Right atrium auricular region (tissue), 2 donors: ENCODE results near the gene CFAP141. TPM values are rescaled to one million over a fixed set of nuclear protein-coding genes. Genes with fewer than 3 reads are reported as not detected.
"Not testable (repeated sequence)": the region's sequence is repeated elsewhere in the genome, so short reads cannot be mapped to it uniquely, and the experiment has no call there.

Experiments used
- DNase-seq: peaks from one replicate; pipeline ENCODE4 v3.0.0-alpha.2; 2019; ENCODE audit warnings: low spot score
- H3K27ac ChIP-seq, 2 donors: fragments of 200-600 bp; sonication (generic); 1 replicate in 1 of 2; 2 replicates in 1 of 2; pipeline ENCODE4 v1.5.1; 2016 to 2019
- H3K27me3 ChIP-seq, 2 donors: fragments of 200-600 bp; sonication (generic); one replicate each; pipeline versions ENCODE4 v1.5.1 to v1.6.0; 2017 to 2019
- H3K36me3 ChIP-seq: fragments of 200-600 bp; sonication (generic); one replicate; pipeline ENCODE4 v1.5.1; 2016
- H3K4me1 ChIP-seq, 2 donors: fragments of 200-600 bp; sonication (generic); one replicate each; pipeline versions ENCODE4 v1.5.1 to v1.6.0; 2017 to 2019
- H3K4me3 ChIP-seq, 2 donors: fragments of 200-600 bp; sonication (generic); 1 replicate in 1 of 2; 2 replicates in 1 of 2; pipeline ENCODE4 v1.5.1; 2017 to 2019; ENCODE audit warnings: mild to moderate bottlenecking in 1 of 2, moderate library complexity in 1 of 2
- H3K9me3 ChIP-seq, 2 donors: fragments of 200-600 bp; sonication (generic); one replicate each; pipeline ENCODE4 v1.5.1; 2019
- total RNA-seq, 2 donors: library from RNA; depleted of rRNA; stranded (reverse); fragments of >200 nt; gene quantifications; one replicate each; pipeline ENCODE4 v1.1.0, GENCODE V29; 2016
- TF ChIP-seq, protein P1 (sequence below), 2 donors: fragments of 200-600 bp; sonication (generic); IDR thresholded peaks; one replicate each; pipeline ENCODE4 v1.5.1; 2019; ENCODE audit warnings: antibody characterized with exemption in 2 of 2

The CFAP141 gene
- total RNA-seq, 2 donors from 2014 or later = not detected

DNA sequence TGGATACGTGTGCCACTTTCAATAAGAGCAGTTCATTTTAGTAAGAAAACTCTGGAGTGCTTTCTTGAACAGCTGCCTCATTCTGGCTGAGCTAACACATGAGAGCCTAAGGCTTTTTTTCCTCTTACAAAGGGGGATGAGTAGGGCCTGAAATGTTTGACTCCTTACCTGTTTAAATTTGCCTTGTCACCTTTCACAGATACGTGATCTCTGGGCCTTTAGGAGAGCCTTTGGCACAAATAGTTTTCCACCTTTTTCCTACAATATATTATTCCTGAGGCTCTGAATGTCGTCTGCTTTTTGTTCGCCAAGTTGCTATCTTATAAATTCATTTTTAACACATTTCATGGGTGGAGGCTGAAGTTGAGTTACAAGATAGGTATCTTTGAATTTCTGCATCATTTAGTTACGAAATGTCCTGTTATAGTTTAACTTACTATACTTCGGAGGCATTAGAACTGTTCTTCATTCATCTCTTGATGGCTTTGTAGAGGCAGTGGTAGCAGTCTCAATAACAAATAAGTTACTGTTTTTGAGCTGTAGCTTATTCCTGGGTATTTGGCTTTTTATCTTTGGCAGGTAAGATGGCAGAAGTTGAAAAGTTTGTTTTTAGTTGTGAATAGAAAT lies 31.9 kb upstream of the CFAP141 start:
- Histone ChIP-seq H3K36me3 (peaks cover 80% of the 10 kb centered on the region), H3K4me1 (no peaks in the 10 kb centered on the region), H3K9me3 (no peaks in the 10 kb centered on the region), H3K27ac (no peak overlapping the region), H3K27me3 (no peaks in the 10 kb centered on the region), H3K4me3 (no peak overlapping the region)
- no peak for DNase-seq
- TF ChIP-seq, protein P1, sequence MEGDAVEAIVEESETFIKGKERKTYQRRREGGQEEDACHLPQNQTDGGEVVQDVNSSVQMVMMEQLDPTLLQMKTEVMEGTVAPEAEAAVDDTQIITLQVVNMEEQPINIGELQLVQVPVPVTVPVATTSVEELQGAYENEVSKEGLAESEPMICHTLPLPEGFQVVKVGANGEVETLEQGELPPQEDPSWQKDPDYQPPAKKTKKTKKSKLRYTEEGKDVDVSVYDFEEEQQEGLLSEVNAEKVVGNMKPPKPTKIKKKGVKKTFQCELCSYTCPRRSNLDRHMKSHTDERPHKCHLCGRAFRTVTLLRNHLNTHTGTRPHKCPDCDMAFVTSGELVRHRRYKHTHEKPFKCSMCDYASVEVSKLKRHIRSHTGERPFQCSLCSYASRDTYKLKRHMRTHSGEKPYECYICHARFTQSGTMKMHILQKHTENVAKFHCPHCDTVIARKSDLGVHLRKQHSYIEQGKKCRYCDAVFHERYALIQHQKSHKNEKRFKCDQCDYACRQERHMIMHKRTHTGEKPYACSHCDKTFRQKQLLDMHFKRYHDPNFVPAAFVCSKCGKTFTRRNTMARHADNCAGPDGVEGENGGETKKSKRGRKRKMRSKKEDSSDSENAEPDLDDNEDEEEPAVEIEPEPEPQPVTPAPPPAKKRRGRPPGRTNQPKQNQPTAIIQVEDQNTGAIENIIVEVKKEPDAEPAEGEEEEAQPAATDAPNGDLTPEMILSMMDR (IDR thresholded peaks at IDR 0.05) = no peak

DNA sequence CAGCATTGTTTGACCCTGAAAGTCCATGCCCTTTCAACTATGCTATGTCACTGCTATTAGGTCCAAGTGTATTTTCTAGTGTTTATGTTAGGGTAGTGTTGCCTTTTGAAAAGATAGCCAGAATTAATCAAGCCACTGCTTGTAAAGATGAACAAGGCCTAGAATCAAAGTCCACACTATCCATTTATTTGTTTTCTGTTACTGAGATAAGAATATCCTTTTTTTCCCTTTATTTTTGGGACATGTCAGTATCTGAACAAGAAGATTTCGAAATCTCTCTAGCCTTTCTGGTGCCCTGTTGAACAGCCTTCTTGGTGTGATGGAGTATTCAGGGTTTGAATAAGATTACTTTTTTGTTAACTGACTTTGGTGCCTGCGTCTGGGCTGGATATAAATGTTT lies 31.3 kb upstream of the CFAP141 start:
- H3K36me3 ChIP-seq = peaks cover 81% of the 10 kb centered on the region
- no peak overlapping the region for H3K27ac ChIP-seq
- DNase-seq = no peak
- H3K4me1 ChIP-seq = no peaks in the 10 kb centered on the region
- H3K27me3 ChIP-seq = no peaks in the 10 kb centered on the region
- TF ChIP-seq, protein P1 (IDR thresholded peaks at IDR 0.05) = no peak
- H3K4me3 ChIP-seq = no peak overlapping the region
- H3K9me3 ChIP-seq = no peaks in the 10 kb centered on the region

DNA sequence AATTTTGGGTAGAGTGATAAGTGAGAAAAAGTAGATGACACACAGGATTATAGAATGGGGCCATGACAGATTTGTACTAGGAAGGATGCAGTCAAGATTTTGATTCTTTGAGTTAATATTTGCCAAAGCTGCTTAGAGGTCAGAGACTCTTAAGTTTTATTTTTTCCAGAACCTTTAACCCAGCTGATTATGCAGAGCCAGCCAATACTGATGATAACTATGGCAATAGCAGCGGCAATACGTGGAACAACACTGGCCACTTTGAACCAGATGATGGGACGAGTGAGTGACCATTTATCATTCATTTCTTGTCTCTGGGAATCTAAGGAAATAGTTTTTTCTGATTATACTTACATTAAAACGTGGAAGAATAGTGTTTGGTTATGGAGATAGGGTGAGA lies 30.7 kb upstream of the CFAP141 start:
- TF ChIP-seq, protein P1 (IDR thresholded peaks at IDR 0.05) = no peak
- Histone ChIP-seq H3K9me3 (no peaks in the 10 kb centered on the region), H3K36me3 (peaks cover 83% of the 10 kb centered on the region), H3K4me1 (no peaks in the 10 kb centered on the region), H3K27me3 (no peaks in the 10 kb centered on the region), H3K27ac (no peak overlapping the region), H3K4me3 (no peak overlapping the region)
- no peak for DNase-seq

DNA sequence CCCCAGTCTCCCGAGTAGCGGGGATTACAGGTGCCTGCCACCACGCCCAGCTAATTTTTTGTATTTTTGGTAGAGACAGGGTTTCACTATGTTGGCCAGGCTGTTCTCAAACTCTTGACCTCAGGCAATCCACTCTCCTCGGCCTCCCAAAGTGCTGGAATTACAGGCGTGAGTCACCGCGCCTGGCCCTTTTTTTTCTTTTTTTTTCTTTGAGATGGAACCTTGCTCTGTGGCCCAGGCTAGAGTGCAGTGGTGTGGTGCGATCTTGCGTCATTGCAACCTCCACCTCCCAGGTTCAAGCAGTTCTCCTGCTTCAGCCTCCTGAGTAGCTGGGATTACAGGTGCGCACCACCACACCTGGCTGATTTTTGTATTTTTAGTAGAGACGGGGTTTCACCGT lies 27.0 kb upstream of the CFAP141 start:
- not testable (repeated sequence) for DNase-seq, H3K4me3 ChIP-seq, H3K9me3 ChIP-seq, H3K27me3 ChIP-seq, H3K27ac ChIP-seq, H3K4me1 ChIP-seq
- H3K36me3 ChIP-seq = peaks cover 100% of the 10 kb centered on the region

DNA sequence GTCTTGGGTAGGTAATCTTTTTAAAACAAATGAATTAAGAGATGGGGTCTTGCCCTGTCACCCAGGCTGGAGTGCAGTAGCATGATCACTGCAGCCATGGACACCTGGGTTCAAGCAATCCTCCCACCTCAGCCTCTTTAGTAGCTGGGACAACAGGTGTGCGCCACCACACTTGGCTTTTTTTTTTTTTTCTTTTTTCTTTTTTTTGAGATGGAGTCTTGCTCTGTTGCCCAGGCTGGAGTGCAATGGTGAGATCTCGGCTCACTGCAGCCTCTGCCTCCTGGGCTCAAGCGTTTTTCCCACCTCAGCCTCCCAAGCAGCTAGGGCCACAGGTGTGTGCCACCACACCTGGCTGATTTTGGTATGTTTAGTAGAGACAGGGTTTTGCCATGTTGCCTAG lies 25.0 kb upstream of the CFAP141 start:
- not testable (repeated sequence) for DNase-seq, H3K4me3 ChIP-seq, H3K9me3 ChIP-seq, H3K4me1 ChIP-seq, H3K27me3 ChIP-seq, H3K27ac ChIP-seq
- peaks cover 91% of the 10 kb centered on the region for H3K36me3 ChIP-seq

DNA sequence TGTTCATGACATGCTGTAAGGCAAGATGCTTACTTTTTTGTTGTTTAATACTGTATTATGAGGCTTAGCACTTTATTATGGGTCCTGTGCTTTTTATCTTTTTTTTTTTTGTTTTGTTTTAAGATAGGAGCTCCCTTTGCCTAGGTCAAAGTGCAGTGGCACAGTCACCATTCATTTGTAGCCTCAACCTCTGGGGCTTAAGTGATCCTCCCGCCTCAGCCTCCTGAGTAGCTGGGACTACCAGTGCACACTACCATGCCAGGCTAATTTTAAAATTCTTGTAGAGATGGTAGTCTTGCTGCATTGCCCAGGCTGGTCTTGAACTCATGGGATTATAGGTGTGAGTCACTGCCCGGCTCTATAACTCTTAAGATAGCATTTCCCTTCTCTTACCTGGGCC lies 19.2 kb upstream of the CFAP141 start:
- Histone ChIP-seq H3K9me3 (no peaks in the 10 kb centered on the region), H3K27me3 (no peaks in the 10 kb centered on the region), H3K36me3 (peaks cover 38% of the 10 kb centered on the region), H3K4me1 (peaks cover 0 to 28% of the 10 kb centered on the region in 2 donors), H3K4me3 (no peak overlapping the region), H3K27ac (no peak overlapping the region)
- no peak for DNase-seq
- TF ChIP-seq, protein P1 (IDR thresholded peaks at IDR 0.05) = no peak

DNA sequence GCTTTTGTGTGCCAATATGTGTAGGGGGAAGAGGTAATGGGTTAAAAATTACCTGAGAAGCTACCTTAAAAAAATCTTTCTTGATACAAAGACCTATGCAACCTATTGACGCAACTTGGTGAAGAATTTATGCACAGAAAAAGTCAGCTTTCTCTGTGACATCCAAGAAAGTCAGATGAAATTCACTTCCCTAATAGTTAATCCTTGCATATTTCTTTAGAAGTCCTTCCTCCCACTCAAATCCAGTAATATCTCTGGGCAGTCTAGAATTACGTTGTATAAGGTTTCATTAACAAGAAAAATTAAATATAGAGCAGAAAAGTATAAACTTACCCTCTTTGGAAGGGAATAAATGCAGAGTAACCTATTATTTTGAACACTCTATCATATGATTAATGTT lies 17.5 kb upstream of the CFAP141 start:
- peaks cover 28% of the 10 kb centered on the region for H3K36me3 ChIP-seq
- DNase-seq = no peak
- TF ChIP-seq, protein P1 (IDR thresholded peaks at IDR 0.05) = no peak
- no peak overlapping the region for H3K4me3 ChIP-seq
- peak overlapping the region in 1 of 2 donors; percentile 37 for H3K27ac ChIP-seq
- no peaks in the 10 kb centered on the region for H3K27me3 ChIP-seq
- no peaks in the 10 kb centered on the region for H3K9me3 ChIP-seq
- peaks cover 0 to 38% of the 10 kb centered on the region in 2 donors for H3K4me1 ChIP-seq
